ENCODE results near the gene IL1RAPL1.
A peak's percentile ranks its signal among the peaks of the same experiment; 100 is the strongest.

The IL1RAPL1 gene

DNA sequence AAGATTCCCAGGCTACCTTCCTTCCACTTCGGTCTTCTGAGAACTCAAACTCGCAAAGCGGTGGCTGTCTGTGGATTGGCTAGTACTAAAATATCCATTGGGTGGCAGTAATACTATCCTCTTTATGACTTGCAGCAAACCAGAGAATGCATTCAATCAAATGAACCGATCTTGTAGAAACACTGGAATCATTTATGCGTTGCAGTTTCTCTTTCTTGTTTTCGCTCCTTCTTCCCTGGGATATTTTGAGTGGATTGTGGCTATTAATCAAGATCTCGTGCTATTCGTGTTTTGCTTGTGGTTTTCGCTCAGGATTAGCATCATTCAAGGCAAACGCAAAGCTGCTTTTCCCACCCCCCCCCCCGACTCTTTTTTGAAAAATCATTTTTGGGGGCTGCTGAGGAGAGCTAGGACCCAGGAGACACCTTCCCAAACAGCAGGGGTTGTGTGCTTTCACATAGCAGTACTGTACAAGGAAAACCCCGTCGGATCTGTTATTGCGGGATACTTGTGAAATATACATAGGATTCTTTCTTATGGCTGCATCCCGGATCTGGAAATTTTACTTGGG lies at the start of gene IL1RAPL1:
Gene IL1RAPL1 (plus strand): TSS at position 466 of the 571 bp plus-strand sequence.
- peak; percentile 36 for DNase-seq (ENCODE audit: low read depth)

DNA sequence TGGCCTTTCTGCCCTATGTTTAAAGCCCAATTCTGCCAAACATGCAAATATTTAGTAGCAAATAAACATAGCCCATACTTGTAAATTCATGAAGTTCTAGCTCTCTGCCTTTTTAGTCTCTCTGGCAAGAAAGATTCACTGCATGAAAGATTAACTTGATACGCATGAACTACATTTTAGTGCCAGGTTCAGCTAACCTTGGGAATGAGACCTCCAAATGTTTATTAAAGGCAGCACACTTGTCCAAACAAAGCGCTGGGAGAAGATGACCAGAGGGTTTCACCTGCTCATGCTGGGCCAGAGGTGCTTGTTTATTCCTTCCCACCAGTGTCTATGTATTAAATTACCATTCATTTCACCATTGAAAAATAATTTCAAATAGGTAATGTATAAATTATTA lies 44.5 kb upstream of the IL1RAPL1 start:
- no peak for DNase-seq (ENCODE audit: low read depth)

DNA sequence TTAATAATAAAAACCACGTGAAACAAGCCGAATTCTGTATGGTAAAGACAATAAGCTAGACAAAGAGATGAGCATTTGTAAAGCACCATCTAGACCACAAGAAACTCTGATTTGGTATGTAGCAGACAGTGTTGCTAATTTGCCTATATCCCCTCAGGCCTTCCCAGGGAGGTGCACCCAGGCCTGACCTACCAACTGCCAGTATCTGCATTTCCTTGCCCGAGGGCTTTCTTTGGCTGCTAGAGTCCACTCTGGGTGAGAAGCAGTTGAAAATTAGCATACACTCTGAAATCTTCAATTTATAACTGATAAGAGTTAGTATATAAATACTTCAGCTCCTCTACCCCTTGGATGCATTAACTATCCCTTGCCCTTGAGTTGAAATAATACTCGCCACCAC lies 37.4 kb upstream of the IL1RAPL1 start:
- DNase-seq (ENCODE audit: low read depth) = no peak

DNA sequence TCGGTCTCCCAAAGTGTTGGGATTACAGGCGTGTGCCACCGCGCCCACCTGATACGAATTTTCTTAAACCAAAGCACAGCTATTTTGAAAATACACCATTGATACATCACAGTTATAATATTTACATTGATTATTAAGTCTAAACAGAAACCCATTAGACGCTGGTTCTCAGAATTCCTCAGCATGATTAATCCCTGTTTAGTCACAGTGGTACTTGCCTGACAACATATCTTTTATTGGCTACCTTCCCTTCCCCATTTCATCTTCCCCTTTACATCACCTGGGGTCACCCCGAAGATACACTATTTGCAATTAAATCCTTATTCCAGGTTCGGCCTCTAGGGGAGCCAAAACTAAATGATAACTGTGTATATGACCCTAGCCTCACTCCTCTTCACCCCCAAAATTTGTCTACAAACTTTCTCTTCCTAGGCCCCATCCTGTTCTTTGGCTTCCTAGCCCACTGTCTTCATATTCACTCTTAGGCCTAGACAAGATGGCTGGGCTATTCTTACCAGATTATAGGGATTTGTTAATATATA lies 36.8 kb upstream of the IL1RAPL1 start:
- no peak for DNase-seq (ENCODE audit: low read depth)

DNA sequence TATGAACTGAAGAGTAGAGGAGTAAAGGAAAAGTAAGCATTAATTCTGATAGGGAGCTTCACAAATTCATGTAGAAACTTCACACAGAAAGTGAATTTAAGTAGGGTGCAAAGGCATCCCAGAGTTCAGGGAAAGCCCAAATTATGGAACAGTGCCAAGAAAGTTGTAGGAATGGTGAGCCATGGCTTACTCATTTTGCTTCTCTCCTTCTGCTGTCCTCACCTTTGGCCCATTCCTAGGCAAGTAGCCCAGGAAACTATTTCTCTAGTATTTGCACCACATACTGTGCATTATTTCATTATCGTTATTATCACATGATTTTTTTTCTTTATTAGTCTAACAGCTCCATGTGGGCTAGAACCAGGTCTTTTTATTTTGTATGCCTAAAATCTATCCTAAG lies 34.9 kb upstream of the IL1RAPL1 start:
- DNase-seq (ENCODE audit: low read depth) = no peak

DNA sequence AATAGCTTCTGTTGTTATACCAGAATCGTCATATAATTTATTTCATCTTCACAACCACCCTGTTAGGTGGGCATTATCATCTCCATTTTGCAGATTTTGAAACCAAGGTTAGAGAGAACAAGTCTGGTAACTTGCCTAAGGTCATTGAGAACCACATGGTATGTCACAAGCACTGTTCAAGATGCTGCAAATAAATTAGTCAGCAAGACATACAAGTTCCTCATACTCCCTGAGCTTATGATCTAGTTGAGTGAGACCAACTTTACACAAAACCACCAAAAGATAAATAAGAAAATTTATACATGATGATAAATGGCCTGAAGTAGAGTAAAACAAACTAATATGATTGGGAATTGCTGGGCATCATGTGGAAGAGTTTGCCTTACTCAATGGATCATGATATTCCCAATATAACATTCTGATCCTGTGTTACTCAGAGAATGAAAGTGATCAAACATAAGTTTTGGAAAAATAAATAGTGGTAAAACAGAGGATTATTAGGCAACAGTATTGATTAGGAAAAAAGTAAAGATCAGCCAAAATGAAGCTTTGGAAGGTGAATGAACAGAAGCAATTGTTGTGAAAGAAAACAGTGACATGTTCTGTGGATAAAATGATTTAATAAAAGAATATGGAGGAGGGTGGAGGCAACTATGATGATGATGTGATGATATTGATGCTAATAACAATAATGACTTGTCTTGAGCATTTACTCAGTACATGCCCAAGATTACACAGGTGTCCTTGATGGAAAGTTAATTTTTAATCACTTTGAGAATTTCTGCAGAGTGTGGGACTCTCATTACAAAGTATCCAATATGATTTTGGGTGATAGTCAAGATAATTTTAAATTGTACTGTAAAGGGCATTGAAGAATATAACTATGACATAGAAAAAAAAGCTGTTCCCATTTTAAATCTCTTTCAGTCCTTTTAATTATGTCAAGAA lies 34.1 kb upstream of the IL1RAPL1 start:
- no peak for DNase-seq (ENCODE audit: low read depth)

DNA sequence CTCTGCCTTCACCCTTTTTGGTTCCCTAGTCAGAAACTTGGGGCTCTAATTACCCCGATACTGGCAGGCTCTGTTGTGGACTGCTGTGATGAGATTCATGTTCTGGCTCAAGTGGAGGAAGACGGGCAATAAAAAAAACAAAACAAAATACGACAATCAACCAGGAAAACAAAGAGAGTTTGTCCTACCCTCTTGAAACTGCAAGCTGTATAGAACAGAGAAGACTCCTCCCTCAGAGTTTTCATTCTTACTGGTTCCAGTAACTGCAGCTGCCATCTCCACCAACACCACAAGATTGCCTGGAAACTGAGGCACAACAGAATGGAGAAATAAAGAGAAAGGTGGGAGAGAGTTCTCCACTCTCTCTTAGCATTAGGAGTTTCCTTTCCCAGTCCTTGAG lies 11.1 kb upstream of the IL1RAPL1 start:
- no peak for DNase-seq (ENCODE audit: low read depth)

DNA sequence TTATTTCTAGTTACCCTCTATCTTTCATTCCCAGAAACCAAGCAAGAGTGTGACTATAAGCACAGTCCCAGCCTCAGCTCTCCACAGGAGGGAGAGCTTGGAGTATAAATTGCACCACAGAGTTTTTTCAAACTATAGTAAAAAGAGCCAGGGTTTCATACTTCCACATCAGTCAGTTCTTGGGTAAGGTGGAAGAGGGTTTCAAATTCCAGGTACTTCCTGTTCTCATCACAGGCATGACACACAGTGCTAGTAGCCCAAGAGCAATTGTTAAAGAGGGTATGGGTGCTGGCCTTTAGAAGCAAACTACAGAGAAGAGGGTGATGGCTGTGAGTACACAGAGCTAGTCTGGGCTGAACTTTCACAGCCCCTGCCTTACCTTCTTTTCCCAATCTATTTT lies 5.7 kb upstream of the IL1RAPL1 start:
- DNase-seq (ENCODE audit: low read depth) = no peak

DNA sequence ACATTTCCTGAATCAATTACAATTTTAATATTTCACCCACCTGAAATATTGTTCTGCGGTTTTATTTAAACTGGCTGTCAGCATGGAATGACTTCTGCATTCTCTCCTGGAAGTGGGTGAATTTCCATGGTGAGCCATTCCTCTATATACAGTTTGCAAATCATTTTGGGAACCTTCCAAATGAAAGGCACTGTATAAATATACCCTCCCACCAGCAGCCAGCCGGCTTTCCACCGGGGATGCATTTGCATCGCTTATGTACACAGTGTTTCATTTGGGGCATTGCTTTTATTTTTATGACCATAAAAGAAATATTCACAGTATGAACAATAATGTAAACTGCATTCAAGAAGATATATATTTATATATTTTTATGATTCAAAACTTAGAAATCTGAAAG lies 4.7 kb upstream of the IL1RAPL1 start:
- no peak for DNase-seq (ENCODE audit: low read depth)

DNA sequence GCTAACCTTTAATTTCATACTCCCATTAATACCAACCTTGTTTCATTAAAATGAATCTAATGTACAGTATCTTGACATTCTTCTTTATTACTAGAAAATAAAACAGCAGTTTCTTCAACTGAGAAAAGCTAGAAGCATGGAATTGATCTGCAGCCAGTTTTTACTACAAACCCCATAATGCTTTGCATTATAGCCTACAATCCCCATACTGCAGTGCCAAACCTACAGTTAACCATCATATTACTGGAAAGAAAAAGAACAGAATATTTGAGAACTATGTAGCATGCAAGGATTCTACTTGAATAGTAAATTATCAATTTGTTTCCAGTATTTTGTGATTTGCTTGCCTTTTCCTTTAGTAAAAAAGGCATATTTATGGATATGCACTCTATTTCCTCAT lies 3.2 kb upstream of the IL1RAPL1 start:
- DNase-seq (ENCODE audit: low read depth) = no peak

DNA sequence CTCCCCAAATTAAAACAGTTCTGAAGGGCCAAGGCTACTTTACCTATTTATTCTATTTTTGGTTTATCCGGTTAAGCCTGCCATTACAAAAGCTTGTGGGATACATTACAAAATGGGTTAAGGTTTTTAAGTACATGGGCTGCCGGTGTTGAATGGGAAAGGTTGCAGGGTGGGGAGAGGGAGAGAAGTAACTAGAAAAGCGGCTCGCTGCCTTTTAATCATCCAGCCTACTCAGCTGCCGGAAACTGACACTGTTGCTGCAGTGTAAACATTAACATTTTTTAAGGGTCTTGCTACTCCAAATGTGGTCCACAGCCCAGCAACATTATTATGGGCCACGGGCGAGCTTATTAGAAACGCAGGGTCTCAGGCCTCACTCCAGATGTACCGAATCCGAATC lies 1.5 kb upstream of the IL1RAPL1 start:
- DNase-seq (ENCODE audit: low read depth) = no peak

DNA sequence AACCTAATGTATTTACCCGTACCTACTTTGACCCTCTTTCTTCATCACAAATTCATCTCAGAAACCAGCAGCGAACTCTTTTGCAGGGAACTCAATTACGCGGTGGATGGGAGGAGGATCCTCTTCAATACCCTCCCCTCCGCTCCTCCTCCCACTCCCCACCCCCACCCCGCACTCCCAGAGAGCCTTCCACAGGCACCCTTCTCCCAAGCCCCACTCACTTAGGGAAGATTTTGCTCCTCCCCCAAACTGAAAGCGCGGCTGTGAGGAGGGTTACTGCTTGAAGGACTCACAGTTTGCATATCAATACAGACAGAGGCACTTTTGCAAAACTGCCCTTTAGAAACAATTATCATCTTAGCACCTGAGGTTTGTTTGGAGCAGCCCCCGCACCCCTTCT lies 960 bp upstream of the IL1RAPL1 start:
- no peak for DNase-seq (ENCODE audit: low read depth)

DNA sequence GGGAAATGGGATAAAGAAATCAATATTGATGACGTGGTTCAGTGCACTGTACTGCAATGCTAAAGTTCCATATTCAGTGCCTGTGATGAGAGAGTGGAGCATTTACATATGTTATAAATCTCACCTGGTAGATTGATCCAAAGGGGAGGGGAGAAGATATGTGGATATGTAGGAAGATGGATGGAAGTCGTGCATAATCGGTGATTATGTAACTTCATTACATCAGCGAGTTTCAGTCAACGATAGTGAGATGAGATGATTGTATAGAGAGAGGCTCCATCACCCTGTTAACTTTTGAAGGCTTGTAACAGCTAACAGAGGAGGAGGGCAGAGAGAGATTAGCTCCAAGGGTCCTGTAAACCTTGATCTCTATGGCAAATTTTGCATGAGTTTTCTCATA lies 1.8 kb downstream of the IL1RAPL1 start:
- DNase-seq (ENCODE audit: low read depth) = no peak

DNA sequence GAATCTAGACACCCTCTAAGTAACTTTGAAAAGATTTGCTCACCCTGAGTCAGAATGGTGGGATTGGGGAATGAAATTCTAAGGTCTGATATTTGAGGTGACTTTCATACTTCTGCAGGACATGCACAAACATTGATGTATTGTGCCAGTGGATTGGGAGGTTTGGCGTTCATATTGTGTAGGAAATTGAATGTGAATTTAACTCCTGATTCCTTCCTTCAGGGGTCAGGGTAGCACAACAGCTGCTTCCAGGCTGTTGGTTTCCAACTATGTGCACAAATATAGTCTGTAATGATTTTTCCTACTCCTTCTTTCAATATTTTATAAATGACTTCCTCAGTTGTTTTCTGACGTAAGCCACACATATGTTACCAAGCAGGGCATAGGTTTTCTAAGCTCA lies 3.1 kb downstream of the IL1RAPL1 start:
- no peak for DNase-seq (ENCODE audit: low read depth)

DNA sequence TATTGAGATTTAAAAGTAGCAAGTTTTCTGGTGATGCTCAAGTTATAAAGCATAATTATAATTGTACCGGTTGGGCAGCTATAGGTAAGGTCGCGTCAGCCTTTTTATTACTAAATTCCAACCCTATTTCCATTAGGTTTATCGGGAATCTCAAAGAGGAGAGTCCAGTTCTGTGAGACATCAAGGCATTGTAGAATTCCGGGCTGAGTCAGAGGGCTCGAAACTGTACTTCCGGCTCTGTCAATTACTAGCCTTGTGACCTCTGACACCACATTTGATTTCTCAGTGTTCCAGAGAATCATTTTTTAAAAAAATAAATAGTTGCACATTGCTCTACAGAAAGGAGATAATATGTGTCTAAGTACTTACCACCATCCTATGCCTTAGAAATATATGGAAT lies 4.3 kb downstream of the IL1RAPL1 start:
- no peak for DNase-seq (ENCODE audit: low read depth)

DNA sequence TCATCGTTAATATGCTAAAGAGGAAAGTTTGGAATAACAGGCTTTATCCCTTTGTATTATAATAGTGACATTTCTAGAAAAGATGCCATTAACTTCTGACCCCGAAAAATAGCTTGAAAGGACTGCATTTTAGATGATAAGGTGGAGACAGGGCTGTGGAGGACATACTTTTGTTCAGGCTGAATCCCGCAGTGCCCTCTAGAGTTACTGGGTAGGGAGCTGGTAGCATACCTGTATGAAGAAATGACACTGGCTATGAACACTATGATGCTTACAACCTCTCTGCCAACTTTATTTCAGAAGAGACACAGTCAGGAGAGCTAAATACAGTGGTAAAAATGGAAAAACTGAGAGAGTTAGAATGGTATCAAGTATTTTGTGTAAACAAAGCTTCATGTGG lies 8.1 kb downstream of the IL1RAPL1 start:
- no peak for DNase-seq (ENCODE audit: low read depth)

DNA sequence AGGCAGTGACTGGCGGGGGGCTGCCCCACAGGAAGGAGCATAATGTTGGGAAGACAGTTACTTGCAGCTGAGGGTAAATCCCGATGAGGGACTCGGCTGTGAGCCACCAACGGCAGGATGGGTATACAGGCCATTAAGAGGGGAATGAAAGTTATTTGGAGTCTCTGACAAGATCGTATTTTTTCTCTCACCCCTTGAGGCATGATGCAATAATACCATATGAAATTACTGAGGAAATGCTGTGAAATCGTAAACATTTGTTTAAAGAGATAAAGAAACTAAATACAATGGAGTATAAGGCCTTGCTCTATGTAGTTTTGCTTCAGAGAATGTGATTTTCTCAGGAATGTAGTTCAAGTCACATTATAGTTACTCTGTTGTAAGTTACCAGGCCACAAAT lies 12.7 kb downstream of the IL1RAPL1 start:
- no peak for DNase-seq (ENCODE audit: low read depth)

DNA sequence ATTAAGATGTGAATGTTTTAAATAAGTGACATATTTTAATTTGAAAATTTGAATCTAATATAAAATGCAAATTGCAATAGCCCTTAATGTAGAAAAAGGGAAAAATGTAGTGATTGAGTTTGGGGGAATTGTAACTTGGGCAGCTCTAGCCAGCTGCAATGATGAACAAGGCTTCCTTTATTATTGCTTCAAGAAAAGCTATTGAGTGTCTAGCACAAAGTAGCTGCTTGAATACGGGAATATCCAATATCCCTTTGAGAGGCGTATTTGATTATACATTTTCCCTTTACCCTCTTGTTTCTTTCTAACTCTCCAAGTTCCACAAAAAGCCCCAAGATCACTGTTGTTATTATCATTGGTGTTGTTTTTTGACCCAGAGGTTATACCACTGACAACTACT lies 21.8 kb downstream of the IL1RAPL1 start:
- DNase-seq (ENCODE audit: low read depth) = no peak

DNA sequence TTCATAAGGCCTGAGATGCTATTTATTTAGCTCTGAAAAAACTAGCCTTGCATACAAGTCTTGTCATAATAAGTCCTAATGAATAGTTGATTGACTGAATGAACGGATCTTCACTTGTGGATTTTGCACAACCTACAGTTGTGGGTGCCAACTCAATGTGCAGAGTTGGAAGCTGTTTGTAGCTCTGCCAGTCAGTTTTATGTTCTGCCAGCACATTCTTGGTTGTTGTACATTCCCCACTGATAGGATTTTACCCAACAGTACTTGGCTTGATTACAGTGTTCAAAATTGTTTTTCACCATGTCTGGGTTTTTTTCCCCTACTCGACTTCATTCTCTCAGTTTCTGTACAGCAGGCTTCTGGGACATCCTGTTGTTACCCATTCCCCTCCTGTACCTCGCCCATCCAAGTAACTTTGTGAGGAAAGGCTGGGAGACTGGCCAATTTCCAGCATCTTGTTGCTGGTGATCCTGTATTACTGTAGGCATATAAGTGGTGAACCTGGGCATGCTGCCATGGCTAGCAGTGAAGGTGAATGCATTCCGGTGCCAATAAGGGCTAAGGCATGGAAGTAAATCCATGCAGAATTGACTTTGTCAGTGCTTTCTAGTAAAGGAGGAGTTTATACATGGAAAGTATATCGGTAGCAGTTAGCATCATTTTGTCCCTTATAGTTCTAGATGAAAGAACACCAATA lies 22.8 kb downstream of the IL1RAPL1 start:
- no peak for DNase-seq (ENCODE audit: low read depth)

DNA sequence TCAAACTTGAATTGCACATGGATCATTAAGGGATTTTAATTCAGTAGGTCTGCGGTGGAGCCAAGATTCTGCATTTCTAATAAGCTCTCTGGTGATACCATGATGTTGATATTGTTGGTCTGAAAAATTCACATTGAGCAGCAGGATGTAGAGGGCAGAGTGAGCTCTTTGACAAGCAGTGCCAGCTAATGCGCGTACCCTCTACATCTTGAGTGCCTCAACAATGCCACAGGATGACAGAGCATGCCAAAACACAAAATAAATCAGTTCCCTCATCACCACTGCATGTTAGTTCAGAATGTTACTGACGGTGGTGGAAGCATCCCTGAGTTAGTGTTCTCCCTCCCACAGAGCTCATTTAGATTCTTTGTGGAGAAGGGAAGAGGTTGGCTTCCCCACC lies 23.5 kb downstream of the IL1RAPL1 start:
- DNase-seq (ENCODE audit: low read depth) = no peak

DNA sequence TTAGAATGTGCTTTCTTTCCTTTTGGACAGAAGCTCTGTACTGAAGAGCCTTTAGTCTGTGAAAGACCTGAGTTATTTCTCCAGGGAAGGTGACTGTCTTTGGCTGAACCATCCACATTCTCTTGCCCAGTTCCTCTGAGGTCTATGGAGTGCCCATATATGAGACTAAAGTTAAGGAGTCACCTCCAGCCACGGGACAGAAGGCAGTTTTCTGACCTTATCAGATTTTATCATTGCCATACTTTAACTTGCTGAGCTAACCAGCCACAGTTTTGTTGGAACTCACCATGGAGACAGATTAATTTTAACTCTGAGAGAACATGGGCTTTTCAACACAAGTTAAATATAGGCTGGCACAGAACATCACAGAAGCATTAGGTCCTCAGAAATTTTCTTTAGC lies 26.3 kb downstream of the IL1RAPL1 start:
- DNase-seq (ENCODE audit: low read depth) = no peak

DNA sequence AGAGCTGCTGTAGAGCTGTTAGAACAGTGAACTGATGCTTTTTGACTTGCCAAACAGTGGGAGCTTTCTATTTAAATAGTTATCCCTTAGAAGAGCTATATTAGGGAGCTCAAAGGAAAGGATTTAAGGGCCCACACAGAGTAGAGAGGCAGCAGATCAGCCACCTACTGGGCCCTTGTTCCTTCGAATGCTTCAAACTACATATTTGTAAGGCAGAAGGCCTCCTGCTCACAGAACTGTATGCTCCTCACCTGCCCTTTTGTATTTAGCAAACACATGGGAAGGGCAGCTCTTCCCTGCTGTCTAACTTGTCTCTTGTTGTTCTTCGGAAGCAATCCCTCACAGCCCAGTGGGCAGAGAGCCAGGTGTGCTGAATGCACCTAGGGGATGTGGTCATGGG lies 38.0 kb downstream of the IL1RAPL1 start:
- DNase-seq (ENCODE audit: low read depth) = no peak

DNA sequence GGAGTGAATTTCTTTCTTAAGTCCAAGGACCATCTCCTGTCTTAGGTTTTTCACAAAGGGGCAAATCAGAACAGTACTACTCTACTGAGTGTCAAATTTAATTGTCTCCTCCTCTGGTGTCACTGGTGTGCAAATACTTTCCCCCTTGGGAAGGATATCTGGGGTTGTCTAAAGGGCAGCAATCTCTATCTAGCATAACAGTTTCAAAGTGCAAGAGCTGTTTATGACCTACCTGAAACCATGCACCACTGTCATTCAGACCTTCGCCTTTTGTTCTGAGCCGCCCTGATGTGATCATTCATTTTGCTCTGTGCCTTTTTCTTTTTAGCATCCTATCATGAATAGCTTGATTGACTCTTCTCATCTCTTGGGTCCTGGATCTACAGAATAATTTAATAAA lies 39.3 kb downstream of the IL1RAPL1 start:
- DNase-seq (ENCODE audit: low read depth) = no peak
